H1 (cell line): ENCODE measurements around the gene ACTN3. TPM values are rescaled to one million over a fixed set of nuclear protein-coding genes. Genes with fewer than 3 reads are reported as not detected.

Experiments used
- CTCF ChIA-PET: fragments of 300-600 bp; sonication (Branson Sonifier 250); formaldehyde crosslinking; loops from one replicate; lab custom pipeline; 2021; ENCODE audit not compliant: partially characterized antibody; lab: Charles Lee
- POLR2A ChIA-PET: fragments of 300-600 bp; sonication (Branson Sonifier 250); formaldehyde crosslinking; loops from one replicate; lab custom pipeline; 2021; ENCODE audit warnings: inconsistent platforms; ENCODE audit not compliant: partially characterized antibody; lab: Charles Lee
- DNase-seq, 2 experiments: peaks; one replicate each; pipeline versions ENCODE4 v3.0.0 to v3.0.0-alpha.2; 2010 to 2022; ENCODE audit warnings: low spot score in 2 of 2, low read depth in 1 of 2, mixed read lengths in 1 of 2
- FAIRE-seq: peaks from 2 replicates; lab custom pipeline; 2011; peaks lifted over from hg19 to GRCh38; lab: Jason Lieb, UNC
- H2AFZ ChIP-seq: 2 replicates; pipeline ENCODE4 v1.8.1; 2012; ENCODE audit warnings: low read length, inconsistent platforms
- H2AK5ac ChIP-seq: 2 replicates; pipeline ENCODE4 v1.6.1; 2013; ENCODE audit warnings: low read depth, low read length
- H2BK120ac ChIP-seq: replicated peaks from 2 replicates; pipeline ENCODE3; 2013; ENCODE audit warnings: low read depth, low read length, inconsistent platforms
- H2BK12ac ChIP-seq: 2 replicates; pipeline ENCODE4 v1.6.1; 2013; ENCODE audit warnings: low read depth, low read length
- H2BK15ac ChIP-seq: 2 replicates; pipeline ENCODE4 v1.6.1; 2013; ENCODE audit warnings: low read length
- H2BK20ac ChIP-seq: 2 replicates; pipeline ENCODE4 v1.6.1; 2013; ENCODE audit warnings: low read length
- H2BK5ac ChIP-seq: 2 replicates; pipeline ENCODE4 v1.6.1; 2013; ENCODE audit warnings: low read depth, low read length
- H3K14ac ChIP-seq: 2 replicates; pipeline ENCODE4 v1.6.1; 2013; ENCODE audit warnings: inconsistent platforms; ENCODE audit not compliant: insufficient read length
- H3K18ac ChIP-seq: 2 replicates; pipeline ENCODE4 v1.6.1; 2013; ENCODE audit warnings: low read length; ENCODE audit errors: extremely low read depth
- H3K23ac ChIP-seq: 2 replicates; pipeline ENCODE4 v1.6.1; 2013; ENCODE audit warnings: inconsistent platforms; ENCODE audit not compliant: insufficient read length
- H3K23me2 ChIP-seq: 2 replicates; pipeline ENCODE4 v1.6.1; 2013; ENCODE audit warnings: low read depth, low read length
- H3K27ac ChIP-seq: 2 replicates; pipeline ENCODE4 v1.6.1; 2011; ENCODE audit warnings: low read depth, low read length, inconsistent platforms
- H3K27me3 ChIP-seq, 4 experiments: replicated peaks in 1 of 4; 1 replicate in 1 of 4; 2 replicates in 3 of 4; pipeline versions ENCODE4 v1.6.1 to v1.8.1; 2011 to 2013; ENCODE audit warnings: low read length in 3 of 4, mild to moderate bottlenecking in 3 of 4, inconsistent platforms in 2 of 4, mixed read lengths in 2 of 4, moderate library complexity in 1 of 4; ENCODE audit not compliant: control insufficient read depth in 3 of 4, insufficient read depth in 3 of 4; ENCODE audit errors: extremely low read depth in 1 of 4
- H3K36me3 ChIP-seq, 4 experiments: 2 replicates each; pipeline versions ENCODE4 v1.6.1 to v1.8.1; 2011 to 2013; ENCODE audit warnings: mild to moderate bottlenecking in 4 of 4, low read length in 3 of 4, moderate library complexity in 2 of 4, control low read depth in 1 of 4, inconsistent platforms in 1 of 4; ENCODE audit not compliant: insufficient read depth in 4 of 4, control insufficient read depth in 2 of 4
- H3K4ac ChIP-seq: replicated peaks from 2 replicates; pipeline ENCODE3; 2013; ENCODE audit warnings: low read length, low read depth, mixed read lengths, inconsistent platforms; ENCODE audit not compliant: insufficient read length
- H3K4me1 ChIP-seq, 4 experiments: replicated peaks in 1 of 4; 1 replicate in 1 of 4; 2 replicates in 3 of 4; pipeline versions ENCODE4 v1.6.1 to v1.8.1; 2011 to 2013; ENCODE audit warnings: low read length in 3 of 4, inconsistent platforms in 2 of 4, mixed read lengths in 1 of 4; ENCODE audit not compliant: insufficient read depth in 4 of 4, control insufficient read depth in 3 of 4
- H3K4me2 ChIP-seq, 2 experiments: 2 replicates each; pipeline versions ENCODE4 v1.6.1 to v1.8.1; 2011 to 2013; ENCODE audit warnings: low read depth in 2 of 2, low read length in 2 of 2, control low read depth in 1 of 2, inconsistent platforms in 1 of 2, mild to moderate bottlenecking in 1 of 2; ENCODE audit not compliant: insufficient read depth in 1 of 2
- H3K4me3 ChIP-seq, 4 experiments: fragments of 200-600, 300-600 bp in 1 of 4; sonication (generic), shearing (Covaris generic), sonication (Bioruptor Twin) in 1 of 4; 2 replicates each; pipeline versions ENCODE4 v1.5.1 to v1.8.1; 2011 to 2016; ENCODE audit warnings: low read length in 4 of 4, low read depth in 3 of 4, control low read depth in 2 of 4, inconsistent platforms in 2 of 4, mild to moderate bottlenecking in 2 of 4, mixed read lengths in 1 of 4, moderate library complexity in 1 of 4; ENCODE audit not compliant: insufficient read depth in 2 of 4; ENCODE audit errors: extremely low read depth in 1 of 4
- H3K56ac ChIP-seq: replicated peaks from 2 replicates; pipeline ENCODE3; 2013; ENCODE audit warnings: low read depth, mild to moderate bottlenecking, mixed read lengths, low read length, inconsistent platforms; ENCODE audit not compliant: insufficient read length
- H3K79me1 ChIP-seq: 2 replicates; pipeline ENCODE4 v1.6.1; 2013; ENCODE audit warnings: low read depth, low read length, control low read depth
- H3K79me2 ChIP-seq, 2 experiments: 2 replicates each; pipeline versions ENCODE4 v1.6.1 to v1.8.1; 2012 to 2013; ENCODE audit warnings: low read length in 2 of 2, mild to moderate bottlenecking in 2 of 2, inconsistent platforms in 1 of 2; ENCODE audit not compliant: insufficient read depth in 2 of 2, control insufficient read depth in 1 of 2
- H3K9ac ChIP-seq, 4 experiments: replicated peaks in 1 of 4; 1 replicate in 1 of 4; 2 replicates in 3 of 4; pipeline versions ENCODE4 v1.6.1 to v1.8.1; 2011 to 2013; ENCODE audit warnings: low read depth in 3 of 4, low read length in 3 of 4, control low read depth in 2 of 4, mild to moderate bottlenecking in 2 of 4, moderate library complexity in 2 of 4, inconsistent platforms in 1 of 4; ENCODE audit errors: extremely low read depth in 1 of 4
- H3K9me3 ChIP-seq, 2 experiments: 2 replicates each; pipeline versions ENCODE4 v1.6.1 to v1.8.1; 2012 to 2013; ENCODE audit warnings: mild to moderate bottlenecking in 2 of 2, moderate library complexity in 2 of 2, control low read depth in 1 of 2, inconsistent platforms in 1 of 2, low read depth in 1 of 2, low read length in 1 of 2, mixed read lengths in 1 of 2; ENCODE audit not compliant: insufficient read depth in 2 of 2
- H4K20me1 ChIP-seq, 2 experiments: replicated peaks in 1 of 2; 2 replicates each; pipeline versions ENCODE3 to v1.8.1; 2011 to 2013; ENCODE audit warnings: inconsistent platforms in 2 of 2, low read length in 2 of 2, mild to moderate bottlenecking in 1 of 2; ENCODE audit not compliant: insufficient read depth in 2 of 2, control insufficient read depth in 1 of 2
- H4K5ac ChIP-seq: 2 replicates; pipeline ENCODE4 v1.6.1; 2013; ENCODE audit warnings: low read length, low read depth, mixed read lengths, inconsistent platforms; ENCODE audit not compliant: insufficient read length
- H4K8ac ChIP-seq: 2 replicates; pipeline ENCODE4 v1.8.0; 2013; ENCODE audit warnings: mild to moderate bottlenecking, moderate library complexity, low read length, inconsistent platforms; ENCODE audit not compliant: insufficient read depth; ENCODE audit errors: extremely low read depth
- H4K91ac ChIP-seq: replicated peaks from 2 replicates; pipeline ENCODE3; 2013; ENCODE audit warnings: low read length, mixed read lengths, inconsistent platforms; ENCODE audit not compliant: insufficient read length
- CBX5 ChIP-seq: fragments of 300-800, 300-1000 bp; sonication (generic); IDR thresholded peaks from 2 replicates; pipeline ENCODE4 v1.7.1; 2016; ENCODE audit warnings: antibody characterized with exemption, low read length, low read depth
- CBX8 ChIP-seq: fragments of 300-800, 300-1000 bp; sonication (generic); IDR thresholded peaks from 2 replicates; pipeline ENCODE4 v1.7.1; 2016; ENCODE audit warnings: low read depth, low read length, borderline replicate concordance
- CEBPB ChIP-seq: IDR thresholded peaks from 2 replicates; pipeline ENCODE4 v1.6.1; 2012; ENCODE audit warnings: low read depth, low read length
- CHD2 ChIP-seq: IDR thresholded peaks from 2 replicates; pipeline ENCODE4 v1.6.1; 2012; ENCODE audit warnings: low read length, improper control_type of control experiment
- JUN ChIP-seq: IDR thresholded peaks from 2 replicates; pipeline ENCODE4 v1.6.1; 2011; ENCODE audit warnings: low read depth, mild to moderate bottlenecking, improper control_type of control experiment, low read length
- KDM1A ChIP-seq: fragments of 200-600, 300-600 bp; sonication (generic); IDR thresholded peaks from 2 replicates; pipeline ENCODE4 v1.7.1; 2016; ENCODE audit warnings: mild to moderate bottlenecking, low read length, borderline replicate concordance
- MAFK ChIP-seq: IDR thresholded peaks from 2 replicates; pipeline ENCODE4 v1.6.1; 2012; ENCODE audit warnings: low read depth, mild to moderate bottlenecking, improper control_type of control experiment, low read length
- NRF1 ChIP-seq: IDR thresholded peaks from 2 replicates; pipeline ENCODE4 v1.6.1; 2011; ENCODE audit warnings: mild to moderate bottlenecking, low read depth, low read length, improper control_type of control experiment
- POU5F1 ChIP-seq: IDR thresholded peaks from 2 replicates; pipeline ENCODE4 v1.6.1; 2011; ENCODE audit warnings: low read depth, mild to moderate bottlenecking, low read length, moderate library complexity
- RNF2 ChIP-seq: fragments of 200-900, 300-1000 bp; sonication (generic); IDR thresholded peaks from 2 replicates; pipeline ENCODE4 v1.7.1; 2016; ENCODE audit warnings: borderline replicate concordance, low read depth, mild to moderate bottlenecking, antibody characterized with exemption, low read length; ENCODE audit not compliant: poor library complexity, severe bottlenecking; ENCODE audit errors: missing control alignments
- SIX5 ChIP-seq: IDR thresholded peaks from 2 replicates; pipeline ENCODE4 v1.6.1; 2011; ENCODE audit warnings: mild to moderate bottlenecking, low read depth, low read length
- SP2 ChIP-seq: IDR thresholded peaks from 2 replicates; pipeline ENCODE4 v1.6.1; 2012; ENCODE audit warnings: mild to moderate bottlenecking, low read length, inconsistent platforms
- SP4 ChIP-seq: IDR thresholded peaks from 2 replicates; pipeline ENCODE4 v1.6.1; 2012; ENCODE audit warnings: low read length, inconsistent platforms
- TAF7 ChIP-seq: optimal IDR thresholded peaks from 2 replicates; pipeline ENCODE3; 2011; ENCODE audit warnings: low read depth, mild to moderate bottlenecking, inconsistent platforms, low read length, moderate library complexity, borderline replicate concordance
- TBP ChIP-seq: IDR thresholded peaks from 2 replicates; pipeline ENCODE4 v1.6.1; 2011; ENCODE audit warnings: low read depth, low read length, improper control_type of control experiment
- WGBS, 2 experiments: shearing (Covaris generic) in 1 of 2; methylation state at CpG; one replicate each; pipeline versions ENCODE4 v1.1.6 to v1.1.7; 2013 to 2015; ENCODE audit warnings: low lambda C conversion rate in 2 of 2, mixed read lengths in 2 of 2, inconsistent platforms in 1 of 2, low coverage in 1 of 2, missing lambda C conversion rate in 1 of 2; ENCODE audit not compliant: insufficient replicate concordance in 2 of 2, insufficient coverage in 1 of 2, insufficient read length in 1 of 2; ENCODE audit errors: extremely low coverage in 1 of 2, missing lambda C conversion rate in 1 of 2; 5-methylcytosine and 5-hydroxymethylcytosine counted together
- polyA plus RNA-seq, 7 experiments: library from polyadenylated mRNA; depleted of rRNA in 3 of 7; stranded (reverse) in 5 of 7; unstranded in 2 of 7; fragments of >200 nt in 5 of 7; fragments of 200-250 nt in 2 of 7; gene quantifications; 1 replicate in 5 of 7; 2 replicates in 1 of 7; 4 replicates in 1 of 7; pipeline versions ENCODE4 v1.2.1 to v1.2.3, GENCODE V29; 2011 to 2013; ENCODE audit warnings: missing spikeins in 2 of 7, mixed read lengths in 2 of 7
- total RNA-seq: library from RNA; stranded (reverse); fragmentation: NEBNext Ultra II Directional; extraction: Animal tissue kit (Norgen Biotek cat#: 25700); gene quantifications from 2 replicates; pipeline ENCODE4 v1.2.1, GENCODE V29; 2021

ACTN3 gene
- total and polyA plus RNA-seq, 2 of the 8 experiments (the other 6 are each of a cell fraction or from before 2014, with no cell fraction given), result 30.8 to 36.7 TPM

- Histone ChIP-seq H3K14ac (no peak overlapping the region), H3K23ac (no peak overlapping the region), H3K4me3 (no peak overlapping the region), H3K4me2 (no peak overlapping the region), H3K9me3 (no peaks in the 10 kb centered on the region), H3K56ac (no peak overlapping the region), H3K27ac (no peak overlapping the region), H2BK12ac (no peak overlapping the region), H3K23me2 (no peaks in the 10 kb centered on the region), H3K79me1 (no peaks in the 10 kb centered on the region), H3K18ac (no peak overlapping the region), H4K5ac (no peak overlapping the region), H3K4ac (no peak overlapping the region), H2AK5ac (no peak overlapping the region), H3K4me1 (peaks cover 0 to 2% (median 0%) of the 10 kb centered on the region in 4 experiments; a peak in 1 of 7 replicates), H3K36me3 (peaks cover 21 to 43% (median 34%) of the 10 kb centered on the region in 4 experiments), H2BK15ac (no peak overlapping the region), H3K9ac (no peak overlapping the region), H2BK20ac (no peak overlapping the region), H2BK120ac (no peak overlapping the region), H4K20me1 (peaks cover 0 to 5% of the 10 kb centered on the region in 2 experiments), H3K79me2 (no peaks in the 10 kb centered on the region), H2AFZ (no peak overlapping the region), H4K91ac (no peak overlapping the region), H4K8ac (no peak overlapping the region), H3K27me3 (no peaks in the 10 kb centered on the region), H2BK5ac (no peak overlapping the region)
- ChIA-PET CTCF (interaction anchor here (1.1 kb wide), 1 partner anchor 63 kb away, joined by 3 read pairs; no protein-coding TSS in a partner anchor), POLR2A (interaction anchor here (1.3 to 3.6 kb wide), 4 partner anchors 9 to 62 kb away, joined by 3 to 15 read pairs (median 5); partner anchors contain the start of genes ACTN3 and ZDHHC24)
- no peak for DNase-seq
- 96% methylated on average over 7 of the region's 7 CpGs; no CpG with 5 or more reads in 1 of the 2 experiments for WGBS, 2 experiments
- no peak for FAIRE-seq
- no peak for TF ChIP-seq MAFK
- TF ChIP-seq SP4, result no peak
- TF ChIP-seq JUN, result no peak
- TF ChIP-seq TAF7, result no peak
- no peak for TF ChIP-seq CBX5
- no peak for TF ChIP-seq CHD2
- no peak for TF ChIP-seq TBP
- no peak for TF ChIP-seq CEBPB
- no peak for TF ChIP-seq SIX5
- TF ChIP-seq POU5F1, result no peak
- TF ChIP-seq SP2, result no peak
- no peak for TF ChIP-seq RNF2
- TF ChIP-seq NRF1, result no peak
- TF ChIP-seq KDM1A, result no peak
- TF ChIP-seq CBX8, result no peak
Observed at GRCh38 chr11:66556086-66556485, 9.4 kb downstream of the ACTN3 start.
